Measurements from ENCODE around the gene GPR142.

Gene GPR142

DNA sequence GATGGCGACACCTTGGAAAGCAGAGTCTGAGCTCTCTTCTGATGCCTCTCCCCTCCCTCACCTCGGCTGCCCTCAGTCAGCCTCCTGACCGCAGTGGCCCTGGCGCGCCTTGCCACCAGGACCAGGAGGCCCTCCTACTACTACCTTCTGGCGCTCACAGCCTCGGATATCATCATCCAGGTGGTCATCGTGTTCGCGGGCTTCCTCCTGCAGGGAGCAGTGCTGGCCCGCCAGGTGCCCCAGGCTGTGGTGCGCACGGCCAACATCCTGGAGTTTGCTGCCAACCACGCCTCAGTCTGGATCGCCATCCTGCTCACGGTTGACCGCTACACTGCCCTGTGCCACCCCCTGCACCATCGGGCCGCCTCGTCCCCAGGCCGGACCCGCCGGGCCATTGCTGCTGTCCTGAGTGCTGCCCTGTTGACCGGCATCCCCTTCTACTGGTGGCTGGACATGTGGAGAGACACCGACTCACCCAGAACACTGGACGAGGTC is 4.4 kb downstream of the GPR142 start:
- DNase-seq, result no peak

DNA sequence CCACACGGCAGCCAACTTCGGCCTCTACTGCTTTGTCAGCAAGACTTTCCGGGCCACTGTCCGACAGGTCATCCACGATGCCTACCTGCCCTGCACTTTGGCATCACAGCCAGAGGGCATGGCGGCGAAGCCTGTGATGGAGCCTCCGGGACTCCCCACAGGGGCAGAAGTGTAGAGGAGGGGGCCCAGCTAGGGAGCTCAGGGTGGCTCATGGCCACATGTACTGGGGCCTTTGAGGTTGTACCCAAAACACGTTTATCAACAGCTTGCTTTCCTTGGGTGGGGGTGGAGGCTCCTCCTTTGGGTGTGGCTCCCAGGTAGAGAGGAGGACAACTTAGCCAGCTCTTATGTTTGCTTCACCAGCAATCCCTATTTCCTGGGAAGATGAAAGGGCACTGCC is 5.1 kb downstream of the GPR142 start:
- no peak for DNase-seq

- DNase-seq, result peak; percentile 64
These were observed 6.7 kb downstream of the GPR142 start for GRCh38 chr17:74373838-74374606.

- DNase-seq, result no peak
These were observed 7.6 kb downstream of the GPR142 start for GRCh38 chr17:74374858-74375257.

- DNase-seq, result peak; percentile 76
These were observed 12.3 kb downstream of the GPR142 start for GRCh38 chr17:74379495-74380085.

DNA sequence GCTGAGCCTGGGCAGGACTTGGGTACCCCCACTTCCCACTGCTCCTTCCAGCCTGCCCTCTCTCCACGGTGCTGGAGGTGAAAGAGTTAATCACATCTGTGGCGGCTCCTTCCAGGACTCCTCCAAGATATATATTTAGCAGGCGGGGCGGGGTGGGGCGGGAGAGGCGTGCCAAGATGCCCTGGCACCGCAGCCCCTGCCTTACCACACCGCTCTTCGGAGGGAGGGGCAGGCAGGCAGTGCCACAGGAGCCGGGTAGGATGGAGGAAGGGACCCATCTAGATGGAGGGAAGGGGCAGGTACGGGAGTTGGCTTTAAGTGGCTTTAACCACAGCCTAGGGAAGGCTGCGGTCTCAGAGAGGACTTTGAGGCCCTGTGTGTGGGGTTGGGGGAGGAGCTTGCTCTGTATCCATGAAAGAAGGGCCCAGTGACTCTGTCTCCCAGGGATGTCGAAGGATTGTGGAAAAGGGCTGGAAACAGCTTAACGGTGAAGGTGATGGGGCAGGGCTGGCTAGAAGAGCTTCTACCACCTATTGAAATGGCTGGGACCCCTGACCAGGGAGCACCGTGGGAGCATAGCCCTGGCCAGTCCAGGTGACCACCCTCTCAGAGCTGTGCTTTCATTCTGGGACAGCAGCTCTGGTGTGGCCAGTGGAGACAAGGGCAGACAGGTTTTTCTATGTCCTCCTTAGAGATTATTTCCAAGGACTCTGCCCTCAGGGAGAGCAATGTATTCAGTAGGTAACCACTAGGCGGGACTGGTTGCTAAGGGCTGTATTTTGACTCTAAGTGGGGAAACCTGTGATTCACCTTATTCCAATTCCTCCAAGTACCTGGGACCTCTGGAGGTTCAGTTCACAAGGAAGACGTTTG is 13.0 kb downstream of the GPR142 start:
- DNase-seq, result no peak

DNA sequence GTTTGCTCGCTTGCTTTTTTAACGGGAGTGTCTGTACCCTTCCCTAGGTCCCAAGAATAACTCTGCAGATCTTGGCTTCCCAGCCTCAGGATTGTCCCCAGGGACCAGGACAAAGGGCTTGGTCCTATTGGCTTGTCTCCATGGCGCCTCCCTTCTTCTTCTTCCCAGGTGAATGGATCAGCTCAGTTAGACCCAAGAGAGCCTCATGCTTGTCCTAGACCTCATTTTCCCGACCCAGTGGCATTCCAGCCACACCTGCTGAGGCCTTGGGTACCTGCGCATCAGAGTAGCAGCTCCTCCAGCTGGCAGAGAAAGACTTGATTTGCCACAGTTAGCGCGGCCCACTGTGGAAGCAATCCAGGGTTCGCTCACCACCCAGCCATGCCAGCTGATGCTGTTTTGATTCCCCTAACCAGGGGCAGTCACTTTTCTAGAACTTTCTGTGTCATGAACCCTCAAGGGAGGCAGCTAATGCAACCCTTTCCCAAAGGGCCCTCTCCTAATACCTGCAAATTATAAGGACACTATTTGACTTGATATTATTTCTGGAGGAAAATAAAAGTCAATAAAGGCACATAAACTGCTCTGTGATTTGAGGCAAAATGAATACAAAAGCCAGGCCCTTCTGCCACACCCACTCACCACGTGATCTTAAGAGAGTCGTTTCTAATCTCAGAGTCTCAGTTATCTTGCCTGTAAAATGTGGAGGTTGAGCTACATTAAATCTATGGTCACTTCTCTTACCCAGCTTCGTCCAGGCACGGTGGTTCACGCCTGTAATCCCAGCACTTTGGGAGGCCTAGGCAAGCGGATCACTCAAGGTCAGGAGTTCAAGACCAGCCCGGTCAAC is 13.9 kb downstream of the GPR142 start:
- DNase-seq, result no peak

DNA sequence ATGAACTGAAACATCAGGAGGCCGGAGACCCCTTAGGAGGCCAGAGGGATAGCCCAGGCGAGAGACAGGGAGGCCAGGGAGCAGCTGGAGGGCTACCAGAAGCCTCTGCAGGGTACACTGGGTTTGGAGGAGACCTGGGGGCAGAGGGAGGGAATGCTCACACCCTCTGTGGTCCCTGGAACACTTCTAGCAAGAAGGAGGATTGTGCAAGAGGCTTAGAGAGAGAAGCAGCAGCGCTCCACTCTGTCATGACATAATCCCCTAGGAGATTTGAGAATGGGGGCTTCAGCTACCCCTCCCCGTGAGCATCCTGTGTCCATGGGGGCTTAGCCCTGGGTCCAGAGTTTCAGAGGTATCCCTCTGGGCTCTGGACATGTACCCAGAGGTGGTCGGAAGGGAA is 15.8 kb downstream of the GPR142 start:
- no peak for DNase-seq

GRCh38 chr17:74385201-74385600 is 17.9 kb downstream of the GPR142 start:
- no peak for DNase-seq

DNA sequence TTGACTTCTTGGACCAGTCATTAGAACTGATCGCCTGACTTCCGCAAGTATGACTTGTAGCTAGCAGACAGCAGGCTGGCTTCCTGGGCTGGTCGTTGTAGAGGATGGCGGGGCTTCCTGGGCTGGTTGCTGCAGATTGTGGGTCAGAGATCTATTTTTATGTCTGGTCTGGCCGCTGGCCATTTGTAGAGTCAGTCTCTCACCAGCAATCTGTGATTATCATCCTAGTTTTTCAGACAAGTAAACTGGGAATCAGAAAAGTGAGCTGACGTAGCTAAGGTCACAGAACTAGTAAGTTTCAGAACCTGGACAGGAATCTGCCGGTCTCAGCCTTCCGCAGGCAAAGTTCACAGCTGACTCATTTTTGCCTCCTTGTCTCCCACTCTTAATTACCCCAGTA is 19.1 kb downstream of the GPR142 start:
- DNase-seq, result no peak

- no peak for DNase-seq
These were observed 20.3 kb downstream of the GPR142 start for GRCh38 chr17:74387365-74388218.

DNA sequence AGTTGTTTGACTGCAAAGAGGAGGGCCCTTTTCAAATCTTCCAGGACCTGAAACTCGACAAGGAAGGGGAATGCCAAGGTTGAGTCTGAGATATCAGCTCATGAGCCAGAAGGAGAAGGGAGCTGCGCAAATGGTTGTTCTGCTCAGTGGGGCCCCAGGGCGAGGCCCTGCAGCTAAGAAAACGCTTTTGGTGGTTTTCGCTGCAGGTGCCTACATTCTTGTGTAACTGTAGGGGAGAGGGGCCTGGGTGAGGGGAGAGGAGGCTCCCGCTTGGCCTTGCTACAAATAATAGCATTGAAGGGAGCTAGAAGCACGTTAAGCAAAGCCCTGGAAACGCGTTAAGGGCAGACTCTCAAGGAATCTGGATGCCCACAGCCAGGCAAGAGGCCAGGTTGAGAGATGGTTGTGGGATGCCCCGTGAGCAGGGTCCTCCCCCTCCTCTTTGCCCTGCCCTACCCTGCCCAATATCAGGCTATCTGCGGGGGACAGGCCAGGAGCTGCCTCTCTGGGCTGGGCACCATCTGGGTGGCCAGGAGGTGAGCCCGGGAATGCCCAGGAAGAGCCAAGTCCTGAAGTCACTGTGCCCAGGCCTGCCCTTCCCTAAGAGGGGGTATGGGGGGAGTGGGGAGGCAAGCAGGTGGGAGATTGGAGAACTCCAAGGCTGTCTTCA is 21.9 kb downstream of the GPR142 start:
- no peak for DNase-seq

DNA sequence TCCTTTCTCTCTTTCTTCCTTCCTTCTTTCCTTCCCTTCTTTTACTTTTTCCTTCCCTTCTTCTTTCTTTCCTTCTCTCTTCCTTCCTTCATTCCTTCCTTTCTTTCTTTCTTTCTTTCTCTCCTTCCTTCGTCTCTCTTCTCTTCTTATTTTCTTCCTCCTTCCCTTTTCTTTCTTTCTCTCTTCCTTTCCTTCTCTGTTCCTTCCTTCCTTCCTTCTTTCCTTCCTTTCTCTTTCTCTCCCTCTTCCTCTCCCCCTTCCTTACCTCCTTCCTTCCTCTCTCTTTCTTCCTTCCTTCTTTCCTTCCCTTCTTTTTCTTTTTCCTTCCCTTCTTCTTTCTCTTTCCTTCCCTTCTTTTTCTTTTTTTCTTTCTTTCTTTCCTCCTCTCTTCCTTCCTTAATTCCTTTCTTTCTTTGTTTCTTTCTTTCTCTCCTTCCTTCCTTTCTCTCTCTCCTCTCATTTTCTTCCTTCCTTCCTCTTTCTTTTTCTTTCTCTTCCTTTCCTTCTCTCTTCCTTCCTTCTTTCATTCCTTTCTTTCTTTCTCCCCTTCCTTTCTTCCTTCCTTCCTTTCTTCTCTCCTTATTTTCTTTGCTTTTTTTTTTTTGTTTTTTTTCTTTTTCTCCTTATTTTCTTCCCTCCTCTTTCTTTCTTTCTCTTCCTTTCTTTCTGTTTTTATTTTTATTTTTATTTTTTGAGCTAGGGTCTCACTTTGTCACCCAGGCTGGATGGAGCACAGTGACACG is 22.8 kb downstream of the GPR142 start:
- no peak for DNase-seq

GRCh38 chr17:74390680-74391653 is 23.7 kb downstream of the GPR142 start:
- DNase-seq, result no peak

DNA sequence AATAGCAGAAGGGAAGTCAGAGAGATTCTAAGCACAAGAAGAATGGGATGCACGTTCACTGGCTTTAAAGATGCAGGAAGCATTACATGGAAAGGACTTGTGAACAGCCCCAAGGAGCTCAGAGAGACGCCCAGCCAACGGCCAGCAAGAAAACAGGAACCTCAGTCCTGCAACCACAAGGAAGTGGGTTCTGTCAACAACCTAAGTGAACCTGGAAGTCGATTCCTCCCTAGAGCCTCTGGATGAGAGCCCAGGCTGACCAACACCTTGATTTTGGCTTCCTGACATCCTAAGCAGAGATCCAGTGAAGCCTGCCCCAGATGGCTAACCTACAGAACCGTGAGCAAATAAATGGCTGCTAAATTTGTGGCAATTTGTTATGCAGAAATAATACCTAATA is 24.5 kb downstream of the GPR142 start:
- DNase-seq, result no peak

DNA sequence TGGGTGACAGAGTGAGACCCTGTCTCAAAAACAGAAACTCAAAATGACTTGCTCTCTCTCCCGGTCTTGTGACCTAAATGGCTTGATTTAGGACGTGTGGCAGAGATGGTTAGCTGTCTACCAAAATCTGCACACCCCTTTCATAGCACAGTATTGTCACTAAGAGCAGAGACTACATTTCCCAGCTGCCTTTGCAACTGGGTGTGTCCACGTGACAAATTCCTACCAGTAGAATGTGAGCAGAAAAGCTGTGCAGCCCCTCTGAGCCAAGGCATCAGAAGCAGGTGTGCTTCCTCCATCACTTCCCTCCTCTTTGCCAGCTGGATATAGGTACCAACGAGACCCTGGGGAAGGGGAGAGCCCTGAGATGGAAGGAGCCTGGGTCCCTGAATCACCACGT is 25.5 kb downstream of the GPR142 start:
- no peak for DNase-seq

DNA sequence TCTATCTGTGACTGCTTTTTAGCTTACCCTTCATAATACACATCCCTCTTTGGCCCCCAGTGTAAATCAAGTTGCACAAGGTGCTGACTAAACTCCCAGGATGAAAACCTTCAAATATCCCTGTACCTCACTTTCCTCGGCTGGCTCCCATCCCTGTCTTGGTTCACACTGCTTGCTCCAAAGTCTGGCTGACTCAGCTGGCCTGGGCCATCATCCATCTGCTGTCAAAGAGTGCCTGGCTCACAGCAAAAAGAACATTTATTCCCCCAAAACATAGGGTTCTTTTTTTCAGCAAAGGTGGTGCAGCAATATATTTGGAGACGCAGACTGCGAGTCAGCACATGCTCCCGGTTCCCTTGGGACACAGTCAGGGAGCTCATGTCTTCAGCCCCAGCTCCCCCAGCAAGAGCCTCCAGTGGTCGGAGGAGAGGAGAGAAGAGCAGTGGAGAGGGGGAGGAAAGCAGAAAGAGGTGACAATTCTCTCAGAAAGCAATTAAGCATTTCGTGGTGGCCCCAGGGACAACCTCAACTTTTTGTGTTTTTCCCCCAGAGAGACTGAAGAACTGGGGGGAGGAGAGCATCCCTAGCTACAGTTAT is 26.1 kb downstream of the GPR142 start:
- no peak for DNase-seq

- no peak for DNase-seq
These were observed 27.1 kb downstream of the GPR142 start for GRCh38 chr17:74394275-74394950.
